ENCODE results near the gene TMEM258. TPM values are rescaled to one million over a fixed set of nuclear protein-coding genes. Genes with fewer than 3 reads are reported as not detected.
A peak's percentile ranks its signal among the peaks of the same experiment; 100 is the strongest.

The TMEM258 gene
- total RNA-seq, 1 donor from 2014 or later, result 33.0 TPM

GRCh38 chr11:61777234-61778090 is 14.9 kb downstream of the TMEM258 start:
- peak; percentile 18 for DNase-seq (ENCODE audit: low read depth)

DNA sequence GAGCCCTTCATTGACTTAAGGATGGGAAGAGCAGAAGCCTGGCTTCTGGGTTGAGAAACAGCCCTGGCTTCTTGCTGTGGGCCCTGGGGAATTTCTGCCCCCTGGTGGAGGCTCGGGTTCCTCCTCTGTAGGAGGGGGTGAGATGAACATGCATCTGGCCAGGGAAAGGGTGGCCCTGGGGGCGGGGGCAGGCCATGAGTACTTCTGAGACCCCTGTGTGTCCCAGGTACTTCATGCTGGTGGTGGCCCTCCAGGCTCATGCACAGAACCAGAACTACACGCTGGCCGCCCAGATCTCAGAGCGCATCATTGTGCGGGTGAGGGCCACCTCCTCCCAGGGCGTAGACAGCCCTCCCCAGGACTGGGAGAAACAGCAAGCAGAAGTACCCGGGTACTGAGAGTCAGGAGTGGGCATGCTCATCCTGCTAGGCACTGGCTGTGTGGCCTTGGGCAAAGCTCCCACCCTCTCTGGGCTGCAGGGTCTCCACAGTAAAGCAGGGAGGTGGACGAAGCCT is 15.8 kb downstream of the TMEM258 start:
- peak; percentile 46 for DNase-seq (ENCODE audit: low read depth)

GRCh38 chr11:61775606-61776554 is 16.5 kb downstream of the TMEM258 start:
- no peak for DNase-seq (ENCODE audit: low read depth)

- DNase-seq (ENCODE audit: low read depth), result no peak
Measured at GRCh38 chr11:61775106-61775505, 17.3 kb downstream of the TMEM258 start.

DNA sequence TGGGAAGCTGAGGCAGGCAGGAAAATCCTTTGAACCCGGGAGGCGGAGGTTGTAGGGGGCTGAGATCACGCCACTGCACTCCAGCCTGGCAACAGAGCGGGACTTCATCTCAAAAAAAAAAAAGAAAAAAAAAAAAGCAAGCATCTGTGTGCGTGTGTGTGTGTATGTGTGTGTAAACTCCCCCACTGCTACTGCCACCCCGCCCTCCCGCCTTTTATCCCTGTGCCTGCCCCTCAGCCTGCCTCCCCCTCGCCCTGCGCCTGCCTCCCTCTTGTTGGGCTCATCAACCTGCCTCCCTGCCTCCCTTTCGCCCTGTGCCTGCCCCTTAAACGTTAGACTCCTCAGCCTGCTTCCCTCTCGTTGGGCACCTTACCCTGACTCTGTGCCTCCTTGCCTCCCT is 18.0 kb downstream of the TMEM258 start:
- DNase-seq (ENCODE audit: low read depth), result no peak

- DNase-seq (ENCODE audit: low read depth), result no peak
Measured at GRCh38 chr11:61773809-61774208, 18.6 kb downstream of the TMEM258 start.

GRCh38 chr11:61773356-61773755 is 19.0 kb downstream of the TMEM258 start:
- no peak for DNase-seq (ENCODE audit: low read depth)

DNA sequence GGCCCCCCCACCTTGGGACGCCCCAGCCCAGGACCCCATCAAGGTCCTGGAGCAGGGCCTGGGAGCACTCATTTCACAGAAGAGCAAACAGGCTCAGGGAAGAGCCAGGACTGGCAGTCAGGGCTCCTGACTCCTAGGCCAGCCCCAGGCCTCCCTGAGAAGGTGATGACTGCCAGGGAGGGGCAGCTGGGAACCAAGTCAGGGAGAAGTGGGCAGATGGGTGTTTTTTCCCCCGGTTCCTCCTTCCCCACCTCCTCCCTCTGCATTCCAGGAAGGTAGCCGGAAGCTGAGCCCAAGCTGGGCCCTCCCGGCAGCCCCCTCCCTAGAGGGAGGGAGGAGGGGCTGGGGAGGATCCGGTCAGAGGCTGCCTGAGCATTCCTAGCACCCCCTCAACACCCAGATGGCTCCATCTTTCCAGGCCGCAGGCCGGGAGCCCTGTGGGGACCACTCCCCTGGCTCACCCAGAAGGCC is 20.4 kb downstream of the TMEM258 start:
- DNase-seq (ENCODE audit: low read depth), result no peak

DNA sequence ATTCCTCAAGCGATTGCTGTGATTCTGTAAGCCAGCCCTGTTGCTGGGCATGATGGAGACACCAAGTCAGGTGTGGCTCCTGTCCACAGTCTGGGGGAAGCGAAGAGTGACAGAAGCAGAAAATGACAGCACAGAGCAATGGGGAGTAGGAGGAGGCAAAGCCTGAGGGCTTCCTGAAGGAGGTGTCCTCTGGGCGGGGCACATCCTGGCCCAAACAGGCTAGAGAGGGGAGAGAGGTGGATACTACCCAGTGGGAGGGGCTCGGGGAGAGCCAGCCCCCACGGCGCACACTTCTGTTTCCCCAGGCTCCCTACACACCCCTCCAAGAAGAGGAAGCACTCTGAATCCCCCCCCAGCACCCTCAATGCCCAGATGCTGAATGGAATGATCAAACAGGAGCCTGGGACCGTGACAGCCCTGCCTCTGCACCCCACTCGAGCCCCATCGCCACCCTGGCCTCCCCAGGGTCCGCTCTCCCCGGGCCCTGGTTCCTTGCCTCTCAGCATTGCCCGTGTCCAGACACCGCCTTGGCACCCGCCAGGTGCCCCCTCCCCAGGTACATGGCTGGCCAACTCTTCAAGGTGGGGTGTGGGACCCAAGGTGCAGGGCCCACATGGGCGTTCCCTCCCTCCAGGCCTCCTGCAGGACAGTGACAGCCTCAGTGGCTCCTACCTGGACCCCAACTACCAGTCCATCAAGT is 21.1 kb downstream of the TMEM258 start:
- no peak for DNase-seq (ENCODE audit: low read depth)

DNA sequence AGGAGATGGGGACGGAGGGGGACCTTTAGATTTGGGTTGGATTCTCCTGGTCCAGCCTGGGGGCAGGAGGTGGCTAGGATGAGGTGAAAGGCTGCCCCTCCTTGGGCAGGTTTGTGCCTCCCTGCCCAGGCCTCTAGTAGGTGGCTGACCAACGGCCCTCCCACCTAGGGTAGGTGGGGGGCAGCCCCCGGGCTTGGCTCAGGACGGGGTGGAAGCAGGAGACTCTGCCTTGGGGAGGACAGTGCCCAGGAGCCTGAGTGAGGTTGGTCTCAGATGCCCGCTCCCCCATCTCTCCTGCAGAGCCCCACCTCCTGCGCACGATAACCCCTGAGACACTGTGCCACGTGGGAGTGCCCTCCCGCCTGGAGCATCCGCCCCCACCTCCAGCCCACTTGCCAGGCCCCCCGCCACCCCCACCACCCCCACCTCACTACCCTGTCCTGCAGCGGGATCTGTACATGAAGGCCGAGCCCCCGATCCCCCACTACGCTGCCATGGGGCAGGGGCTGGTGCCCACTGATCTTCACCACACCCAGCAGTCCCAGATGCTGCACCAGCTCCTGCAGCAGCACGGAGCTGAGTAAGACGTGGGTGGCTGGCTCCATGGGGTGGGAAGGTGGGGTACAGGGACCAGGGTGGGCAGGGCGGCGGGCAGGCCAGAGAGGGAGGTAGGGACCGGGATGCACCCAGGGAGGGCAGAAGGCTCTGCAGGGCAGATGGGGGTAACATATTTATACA is 22.3 kb downstream of the TMEM258 start:
- DNase-seq (ENCODE audit: low read depth), result no peak

- DNase-seq (ENCODE audit: low read depth), result no peak
Measured at GRCh38 chr11:61769169-61769920, 23.1 kb downstream of the TMEM258 start.

DNA sequence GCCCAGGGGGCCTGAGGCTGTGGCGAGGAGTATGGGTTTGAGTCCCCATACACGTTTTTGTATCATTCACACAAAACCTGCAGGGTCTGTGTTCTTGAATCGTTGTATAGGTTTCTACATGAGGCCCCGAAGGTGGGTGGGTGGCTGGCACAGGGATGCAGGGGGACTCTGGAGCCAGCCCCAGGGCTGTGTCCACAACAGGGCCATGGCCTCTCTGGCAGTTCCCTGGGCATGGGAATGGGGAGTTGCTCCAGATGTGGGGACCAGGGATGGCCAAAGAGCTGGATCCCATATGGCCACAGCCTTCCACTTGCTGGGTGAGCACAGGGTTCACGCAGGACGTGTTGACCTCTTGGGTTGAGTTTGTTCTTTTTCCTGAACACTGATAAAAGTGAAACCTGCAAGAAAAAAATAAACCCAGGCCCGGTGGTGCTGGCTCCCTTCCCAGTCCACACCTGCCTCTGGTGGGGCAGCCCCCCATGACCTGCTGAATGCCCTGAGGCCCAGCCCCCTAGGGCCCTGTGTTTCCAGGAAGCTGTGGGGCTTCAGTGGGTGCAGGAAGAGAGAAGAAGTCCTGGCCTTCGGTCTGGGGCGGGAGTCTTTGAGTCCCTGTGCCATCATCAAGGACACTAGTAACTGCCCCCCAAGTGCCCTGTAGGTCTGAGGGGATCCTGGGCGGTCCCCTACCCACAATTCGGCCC is 23.9 kb downstream of the TMEM258 start:
- no peak for DNase-seq (ENCODE audit: low read depth)

DNA sequence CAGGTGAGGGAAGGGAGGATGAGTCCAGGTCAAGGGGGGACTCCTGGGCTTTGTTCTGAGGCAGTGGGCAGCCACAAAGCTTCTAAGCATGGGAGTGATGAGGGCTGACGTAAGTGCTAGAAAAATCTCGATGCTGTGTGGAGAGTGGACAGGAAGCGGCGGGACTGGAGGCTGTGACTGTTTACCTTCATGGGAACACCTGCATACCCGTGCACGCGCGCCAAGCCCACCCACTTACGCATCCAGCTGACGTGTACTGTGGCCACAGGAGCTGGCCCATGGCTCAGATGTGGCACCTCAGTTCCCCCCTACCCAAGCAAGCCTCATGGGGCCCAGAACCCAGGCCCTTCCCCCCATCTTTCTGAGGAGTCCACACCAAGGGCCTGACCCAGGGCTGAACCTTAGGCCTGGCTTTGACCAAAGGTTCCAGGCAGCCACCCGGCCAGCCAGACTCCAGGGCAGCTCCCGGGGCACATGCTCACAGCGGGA is 26.0 kb downstream of the TMEM258 start:
- no peak for DNase-seq (ENCODE audit: low read depth)

GRCh38 chr11:61765550-61766253 is 26.7 kb downstream of the TMEM258 start:
- DNase-seq (ENCODE audit: low read depth), result no peak

DNA sequence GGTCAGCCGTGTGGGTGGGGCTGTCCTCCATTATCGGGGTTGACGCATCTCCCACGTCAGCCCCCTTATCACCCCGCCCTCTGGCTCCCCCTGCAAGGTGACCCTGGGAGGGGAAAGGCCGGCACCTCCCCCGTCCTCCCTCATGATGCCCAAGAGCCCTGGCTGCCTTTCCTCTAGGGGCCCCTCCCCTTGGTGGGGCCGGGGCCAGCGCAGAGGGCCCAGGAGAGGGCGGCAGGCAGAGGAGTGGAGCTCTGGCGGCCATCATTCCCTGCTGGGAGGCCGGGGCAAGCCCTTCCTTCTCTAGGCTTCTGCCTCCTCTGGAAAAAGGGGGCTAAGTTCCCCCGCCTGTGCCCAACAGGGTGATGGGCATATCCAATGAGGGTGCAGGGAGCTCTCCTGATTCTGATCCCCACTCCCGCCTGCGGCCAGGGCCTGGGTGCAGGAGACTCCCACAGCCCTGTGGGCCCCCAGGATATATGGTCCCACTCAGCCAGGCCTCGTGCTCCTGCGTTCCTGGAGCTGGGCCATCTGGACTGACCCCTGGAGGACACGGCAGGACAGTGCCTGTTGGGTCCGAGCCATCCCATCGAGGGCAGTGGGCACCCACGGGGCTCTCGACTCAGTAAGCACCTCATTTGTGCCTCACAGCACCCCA is 27.7 kb downstream of the TMEM258 start:
- DNase-seq (ENCODE audit: low read depth), result no peak

DNA sequence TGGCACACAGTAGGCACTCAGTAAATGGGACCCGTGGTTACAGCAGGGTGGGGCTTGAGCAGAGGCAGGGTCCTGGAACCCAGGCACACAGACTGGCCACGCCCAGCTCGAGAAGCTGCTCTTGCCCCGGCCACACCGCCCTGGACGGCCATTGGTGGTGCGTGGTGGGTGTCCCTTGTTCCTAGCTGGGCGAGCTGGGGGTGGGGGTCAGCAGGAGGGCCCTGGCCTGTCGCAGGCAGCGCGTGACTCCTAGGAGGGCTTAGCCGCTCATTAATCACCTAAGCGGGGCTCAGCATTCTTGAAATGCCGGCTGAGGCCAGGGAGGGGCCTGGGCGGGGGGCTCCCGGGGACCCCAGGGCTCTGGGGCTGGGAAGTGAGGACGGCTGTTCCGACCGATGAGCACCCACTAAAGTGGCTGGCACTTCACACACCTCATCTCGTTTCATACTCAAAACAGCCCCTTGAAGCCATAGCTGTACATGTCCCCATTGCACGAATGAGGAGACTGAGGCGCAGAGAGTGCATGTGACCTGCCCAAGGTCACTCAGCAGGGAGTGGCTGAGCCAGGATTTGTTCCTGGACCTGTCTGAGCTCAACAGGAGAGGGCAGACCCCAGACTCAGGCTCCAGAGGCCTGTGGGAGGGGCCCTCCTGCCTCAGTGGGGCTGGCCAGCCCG is 28.3 kb downstream of the TMEM258 start:
- no peak for DNase-seq (ENCODE audit: low read depth)

DNA sequence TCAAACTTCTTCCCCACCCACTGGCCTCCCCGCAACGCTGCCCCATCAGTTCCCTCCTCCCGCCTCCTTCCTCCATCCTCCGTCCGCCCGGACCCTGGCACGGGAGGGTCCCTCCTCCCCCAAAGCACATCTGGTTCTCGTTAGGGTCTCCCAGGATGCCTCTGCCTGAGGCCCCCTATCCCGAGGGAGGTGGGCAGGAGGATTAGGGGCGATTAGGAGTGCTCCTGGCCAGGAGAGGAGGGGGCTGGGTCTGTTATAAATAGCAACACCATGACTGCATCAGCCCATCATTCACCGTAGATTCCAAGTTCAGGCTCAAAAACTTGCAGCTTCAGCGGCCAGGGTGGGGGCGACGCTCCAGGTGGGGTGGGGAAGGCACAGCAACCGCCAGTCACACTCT is 29.6 kb downstream of the TMEM258 start:
- DNase-seq (ENCODE audit: low read depth), result no peak
